Mucosa of rectum (tissue), 2 donors: ENCODE measurements around the gene IL27RA.
"Not testable (repeated sequence)": the region's sequence is repeated elsewhere in the genome, so short reads cannot be mapped to it uniquely, and the experiment has no call there.

Experiments
- H3K27ac ChIP-seq, 2 donors: one replicate each; pipeline ENCODE4 v1.7.0; 2013; ENCODE audit warnings: inconsistent platforms in 2 of 2, low read depth in 2 of 2, low read length in 2 of 2
- H3K27me3 ChIP-seq, 2 donors: one replicate each; pipeline ENCODE4 v1.7.0; 2013; ENCODE audit warnings: low read length in 2 of 2; ENCODE audit not compliant: control insufficient read depth in 2 of 2, insufficient read depth in 2 of 2
- H3K36me3 ChIP-seq, 2 donors: one replicate each; pipeline ENCODE4 v1.7.0; 2013; ENCODE audit warnings: low read length in 2 of 2; ENCODE audit not compliant: control insufficient read depth in 2 of 2, insufficient read depth in 2 of 2
- H3K4me1 ChIP-seq, 2 donors: one replicate each; pipeline ENCODE4 v1.7.0; 2013; ENCODE audit warnings: low read length in 2 of 2, mild to moderate bottlenecking in 1 of 2; ENCODE audit not compliant: control insufficient read depth in 2 of 2, insufficient read depth in 2 of 2
- H3K4me3 ChIP-seq, 2 donors: one replicate each; pipeline ENCODE4 v1.7.0; 2013; ENCODE audit warnings: low read length in 2 of 2
- H3K9ac ChIP-seq, 2 donors: one replicate each; pipeline ENCODE4 v1.7.0; 2013; ENCODE audit warnings: low read length in 2 of 2, low read depth in 1 of 2, mild to moderate bottlenecking in 1 of 2
- H3K9me3 ChIP-seq, 2 donors: one replicate each; pipeline ENCODE4 v1.7.0; 2013; ENCODE audit warnings: low read length in 2 of 2; ENCODE audit not compliant: control insufficient read depth in 2 of 2
- donor health status: healthy.
- donor health status: Normal muscosa, but diverticular disease.

Gene IL27RA

GRCh38 chr19:14048443-14049153, 17.0 kb downstream of the IL27RA start:
- Histone ChIP-seq H3K4me3 (no peak overlapping the region), H3K9ac (no peak overlapping the region), H3K36me3 (peaks cover 0 to 2% of the 10 kb centered on the region in 2 donors), H3K9me3 (no peaks in the 10 kb centered on the region), H3K4me1 (no peaks in the 10 kb centered on the region), H3K27ac (no peak overlapping the region), H3K27me3 (no peaks in the 10 kb centered on the region)

GRCh38 chr19:14050512-14050911, 18.9 kb downstream of the IL27RA start:
- H3K27ac ChIP-seq = no peak overlapping the region
- H3K36me3 ChIP-seq = peaks cover 0 to 2% of the 10 kb centered on the region in 2 donors
- no peaks in the 10 kb centered on the region for H3K4me1 ChIP-seq
- no peak overlapping the region for H3K4me3 ChIP-seq
- H3K9me3 ChIP-seq = no peaks in the 10 kb centered on the region
- H3K9ac ChIP-seq = no peak overlapping the region
- H3K27me3 ChIP-seq = no peaks in the 10 kb centered on the region

- H3K27me3 ChIP-seq, H3K4me3 ChIP-seq, H3K9ac ChIP-seq, H3K36me3 ChIP-seq, H3K4me1 ChIP-seq, H3K9me3 ChIP-seq, H3K27ac ChIP-seq: not testable (repeated sequence)
Measured at GRCh38 chr19:14050961-14051360, 19.4 kb downstream of the IL27RA start.

- Histone ChIP-seq H3K27me3 (no peaks in the 10 kb centered on the region), H3K9me3 (no peaks in the 10 kb centered on the region), H3K9ac (no peak overlapping the region), H3K4me3 (no peak overlapping the region), H3K4me1 (no peaks in the 10 kb centered on the region), H3K27ac (no peak overlapping the region), H3K36me3 (peaks cover 0 to 2% of the 10 kb centered on the region in 2 donors)
Measured at GRCh38 chr19:14051980-14052379, 20.4 kb downstream of the IL27RA start.

- H3K4me1 ChIP-seq = no peaks in the 10 kb centered on the region
Measured at GRCh38 chr19:14052470-14052869, 20.9 kb downstream of the IL27RA start.

GRCh38 chr19:14053032-14053431, 21.5 kb downstream of the IL27RA start:
- peaks cover 0 to 2% of the 10 kb centered on the region in 2 donors for H3K36me3 ChIP-seq
- no peak overlapping the region for H3K27ac ChIP-seq
- H3K4me3 ChIP-seq = no peak overlapping the region
- peaks cover 0 to 3% of the 10 kb centered on the region in 2 donors for H3K4me1 ChIP-seq
- no peaks in the 10 kb centered on the region for H3K9me3 ChIP-seq
- H3K27me3 ChIP-seq = no peaks in the 10 kb centered on the region
- no peak overlapping the region for H3K9ac ChIP-seq

More at GRCh38 chr19:14052470-14052869, 20.9 kb downstream of the IL27RA start:
- Histone ChIP-seq H3K36me3 (peaks cover 0 to 2% of the 10 kb centered on the region in 2 donors), H3K27me3 (no peaks in the 10 kb centered on the region), H3K9me3 (no peaks in the 10 kb centered on the region), H3K27ac (no peak overlapping the region), H3K4me3 (no peak overlapping the region), H3K9ac (no peak overlapping the region)

GRCh38 chr19:14053500-14053899, 21.9 kb downstream of the IL27RA start:
- H3K9me3 ChIP-seq = no peaks in the 10 kb centered on the region
- peaks cover 0 to 4% of the 10 kb centered on the region in 2 donors for H3K4me1 ChIP-seq
- H3K4me3 ChIP-seq = no peak overlapping the region
- H3K27me3 ChIP-seq = peaks cover 1 to 3% of the 10 kb centered on the region in 2 donors
- H3K27ac ChIP-seq = no peak overlapping the region
- H3K9ac ChIP-seq = no peak overlapping the region
- H3K36me3 ChIP-seq = peaks cover 0 to 2% of the 10 kb centered on the region in 2 donors

GRCh38 chr19:14054099-14054498, 22.5 kb downstream of the IL27RA start:
- Histone ChIP-seq H3K36me3 (peaks cover 0 to 2% of the 10 kb centered on the region in 2 donors), H3K27ac (no peak overlapping the region), H3K4me1 (peaks cover 0 to 4% of the 10 kb centered on the region in 2 donors), H3K9me3 (no peaks in the 10 kb centered on the region), H3K4me3 (no peak overlapping the region), H3K9ac (no peak overlapping the region), H3K27me3 (peaks cover 3 to 4% of the 10 kb centered on the region in 2 donors)

GRCh38 chr19:14054721-14055120, 23.2 kb downstream of the IL27RA start:
- Histone ChIP-seq H3K36me3 (peaks cover 0 to 2% of the 10 kb centered on the region in 2 donors), H3K27ac (no peak overlapping the region), H3K4me3 (no peak overlapping the region), H3K27me3 (peaks cover 3 to 4% of the 10 kb centered on the region in 2 donors), H3K4me1 (peaks cover 0 to 4% of the 10 kb centered on the region in 2 donors), H3K9ac (no peak overlapping the region), H3K9me3 (no peaks in the 10 kb centered on the region)

- Histone ChIP-seq H3K4me1 (peaks cover 0 to 4% of the 10 kb centered on the region in 2 donors), H3K36me3 (peaks cover 0 to 2% of the 10 kb centered on the region in 2 donors), H3K27ac (no peak overlapping the region), H3K4me3 (no peak overlapping the region), H3K9ac (no peak overlapping the region), H3K27me3 (peaks cover 3 to 4% of the 10 kb centered on the region in 2 donors), H3K9me3 (no peaks in the 10 kb centered on the region)
Measured at GRCh38 chr19:14055396-14055795, 23.8 kb downstream of the IL27RA start.
